ENCODE results near the gene RASGRF2. TPM values are rescaled to one million over a fixed set of nuclear protein-coding genes. Genes with fewer than 3 reads are reported as not detected.
"Not testable (repeated sequence)": the region's sequence is repeated elsewhere in the genome, so short reads cannot be mapped to it uniquely, and the experiment has no call there.

RASGRF2 gene

DNA sequence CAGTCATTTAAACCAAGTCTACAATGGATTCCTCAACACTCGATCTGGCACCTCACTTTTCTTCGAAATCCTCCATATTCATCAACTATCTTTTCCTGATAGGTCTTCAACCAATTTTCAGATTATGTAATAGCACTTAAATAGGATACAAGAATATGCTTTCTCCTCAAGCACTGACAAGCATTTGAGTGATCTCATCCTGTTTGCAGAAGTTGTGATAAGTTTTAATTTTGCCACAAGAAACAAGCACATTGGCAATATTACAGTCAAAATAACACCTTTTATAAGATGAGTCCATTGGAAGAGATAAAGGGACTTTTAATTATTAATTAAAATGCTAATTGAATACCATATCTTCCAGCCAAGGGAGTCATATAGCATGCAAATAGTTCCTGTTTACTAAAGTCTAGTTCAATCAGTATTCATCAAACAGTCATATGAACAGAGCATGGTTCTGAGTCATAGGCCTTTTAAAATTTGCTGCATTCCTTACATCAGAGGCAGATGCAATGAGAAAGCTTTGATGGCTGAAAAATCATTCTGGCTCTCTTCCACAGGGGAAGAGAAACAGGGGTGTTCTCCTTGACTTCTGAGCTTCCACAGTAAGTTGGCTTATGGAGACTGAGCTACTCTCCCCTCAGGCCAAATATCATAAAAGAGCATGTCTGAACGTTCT is 308.5 kb downstream of the RASGRF2 start:
- no peak overlapping the region for H3K18ac ChIP-seq (ENCODE audit: low read length)
- DNase-seq, result no peak
- 89% methylated on average over 2 of the region's 3 CpGs for WGBS (ENCODE audit: extremely low coverage, insufficient coverage, low lambda C conversion rate)

DNA sequence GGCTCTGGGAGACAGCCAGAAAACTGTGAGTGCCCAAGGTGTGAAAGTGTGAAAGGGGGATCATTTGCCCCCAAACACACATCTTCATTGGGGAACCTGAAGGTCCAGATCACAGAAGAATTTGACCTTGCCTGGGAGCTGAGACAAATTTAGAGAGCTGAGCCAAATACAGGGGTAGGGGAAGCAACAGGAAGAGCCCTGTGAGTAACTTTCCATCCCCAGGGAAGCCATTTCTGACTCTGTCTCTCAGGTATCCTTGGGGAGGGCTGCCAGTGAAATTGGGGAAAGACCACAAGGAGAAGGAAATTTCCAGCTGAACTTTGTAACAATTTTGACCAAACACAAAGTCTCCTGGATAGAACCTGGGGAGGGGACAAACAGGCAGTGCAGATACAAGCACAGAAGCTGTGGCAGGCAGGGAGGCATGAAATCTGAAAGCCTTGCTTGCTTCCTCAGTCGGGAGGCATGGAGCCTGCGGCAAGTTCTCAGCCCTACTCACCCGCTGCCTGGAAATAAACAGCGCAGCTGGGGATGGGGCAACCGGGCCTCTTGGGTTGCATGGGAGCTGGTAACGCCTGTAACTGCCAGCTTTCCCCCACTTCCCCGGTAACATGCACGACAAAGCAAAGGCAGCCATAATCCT is 309.7 kb downstream of the RASGRF2 start:
- Histone ChIP-seq H3K18ac (ENCODE audit: low read length) (peak overlapping the region; percentile 2), H3K36me3 (ENCODE audit: control insufficient read depth, insufficient read depth, low read length) (no peaks in the 10 kb centered on the region), H3K79me2 (ENCODE audit: control insufficient read depth, insufficient read depth, low read length) (peaks cover 9% of the 10 kb centered on the region), H2BK5ac (ENCODE audit: low read length) (peak overlapping the region; percentile 40), H3K23ac (ENCODE audit: low read length) (no peak overlapping the region), H3K4me2 (ENCODE audit: low read length) (no peak overlapping the region), H2AK5ac (ENCODE audit: low read length) (no peak overlapping the region), H4K5ac (ENCODE audit: low read length) (no peak overlapping the region), H3K56ac (ENCODE audit: low read length) (peak overlapping the region; percentile 53), H3K4ac (ENCODE audit: low read depth, low read length) (peak overlapping the region; percentile 4), H3K4me3 (ENCODE audit: low read length) (no peak overlapping the region), H2BK120ac (ENCODE audit: low read depth, low read length) (no peak overlapping the region), H4K8ac (ENCODE audit: low read depth, low read length) (no peak overlapping the region), H3K27ac (ENCODE audit: low read depth, low read length) (no peak overlapping the region), H3K9ac (ENCODE audit: low read length) (no peak overlapping the region), H3K27me3 (ENCODE audit: insufficient read depth, low read length, poor library complexity) (no peaks in the 10 kb centered on the region), H3K79me1 (ENCODE audit: low read length) (peaks cover 2% of the 10 kb centered on the region), H3K4me1 (ENCODE audit: control insufficient read depth, low read depth, low read length) (peaks cover 6% of the 10 kb centered on the region), H2BK15ac (replicated peaks; ENCODE audit: low read depth) (no peak overlapping the region)
- no CpG with 5 or more reads among the region's 8 CpGs for WGBS (ENCODE audit: extremely low coverage, insufficient coverage, low lambda C conversion rate)
- peak; percentile 30 for DNase-seq

More for the DNA sequence above, 308.5 kb downstream of the RASGRF2 start:
- Histone ChIP-seq H2BK15ac (replicated peaks; ENCODE audit: low read depth) (no peak overlapping the region), H2BK120ac (ENCODE audit: low read depth, low read length) (no peak overlapping the region), H3K27ac (ENCODE audit: low read depth, low read length) (no peak overlapping the region), H3K27me3 (ENCODE audit: insufficient read depth, low read length, poor library complexity) (no peaks in the 10 kb centered on the region), H3K23ac (ENCODE audit: low read length) (no peak overlapping the region), H3K56ac (ENCODE audit: low read length) (no peak overlapping the region), H3K4me3 (ENCODE audit: low read length) (no peak overlapping the region), H3K4ac (ENCODE audit: low read depth, low read length) (no peak overlapping the region), H4K5ac (ENCODE audit: low read length) (no peak overlapping the region), H4K8ac (ENCODE audit: low read depth, low read length) (no peak overlapping the region), H3K79me1 (ENCODE audit: low read length) (peaks cover 2% of the 10 kb centered on the region), H3K4me2 (ENCODE audit: low read length) (no peak overlapping the region), H3K36me3 (ENCODE audit: control insufficient read depth, insufficient read depth, low read length) (no peaks in the 10 kb centered on the region), H2AK5ac (ENCODE audit: low read length) (no peak overlapping the region), H3K9ac (ENCODE audit: low read length) (no peak overlapping the region), H3K79me2 (ENCODE audit: control insufficient read depth, insufficient read depth, low read length) (peaks cover 7% of the 10 kb centered on the region), H3K4me1 (ENCODE audit: control insufficient read depth, low read depth, low read length) (peaks cover 6% of the 10 kb centered on the region), H2BK5ac (ENCODE audit: low read length) (no peak overlapping the region)

DNA sequence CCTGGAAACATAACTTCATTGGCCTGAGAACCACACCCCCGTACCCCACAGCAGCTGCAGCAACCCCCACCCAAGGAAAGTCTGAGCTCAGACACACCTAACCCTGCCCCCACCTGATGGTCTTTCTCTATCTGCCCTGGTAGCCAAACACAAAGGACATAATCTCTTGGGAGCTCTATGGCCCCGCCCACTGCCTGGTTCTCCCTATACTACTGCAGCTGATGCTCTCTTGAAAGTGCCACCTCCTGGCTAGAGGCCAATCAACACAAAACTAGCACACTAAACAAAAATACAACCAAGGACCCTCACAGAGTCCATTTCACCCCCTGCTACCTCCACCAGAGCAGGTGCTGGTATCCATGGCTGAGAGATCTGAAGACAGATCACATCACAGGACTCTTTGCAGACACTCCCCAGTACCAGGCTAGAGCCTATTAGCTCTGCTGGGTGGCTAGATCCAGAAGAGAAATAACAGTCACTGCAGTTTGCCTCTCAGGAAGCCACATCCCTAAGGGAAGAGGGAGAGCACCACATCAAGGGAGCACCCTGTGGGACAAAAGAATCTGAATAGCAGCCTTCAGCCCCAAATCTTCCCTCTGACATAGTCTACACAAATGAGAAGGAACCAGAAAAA is 310.3 kb downstream of the RASGRF2 start:
- H3K4me1 ChIP-seq (ENCODE audit: control insufficient read depth, low read depth, low read length); H4K5ac ChIP-seq (ENCODE audit: low read length); H3K27ac ChIP-seq (ENCODE audit: low read depth, low read length); H3K36me3 ChIP-seq (ENCODE audit: control insufficient read depth, insufficient read depth, low read length); H3K56ac ChIP-seq (ENCODE audit: low read length); H2BK5ac ChIP-seq (ENCODE audit: low read length); H3K4ac ChIP-seq (ENCODE audit: low read depth, low read length); H3K27me3 ChIP-seq (ENCODE audit: insufficient read depth, low read length, poor library complexity); H3K4me2 ChIP-seq (ENCODE audit: low read length); H3K4me3 ChIP-seq (ENCODE audit: low read length); H2AK5ac ChIP-seq (ENCODE audit: low read length); H3K9ac ChIP-seq (ENCODE audit: low read length); H3K23ac ChIP-seq (ENCODE audit: low read length); H3K79me1 ChIP-seq (ENCODE audit: low read length); H2BK120ac ChIP-seq (ENCODE audit: low read depth, low read length); H4K8ac ChIP-seq (ENCODE audit: low read depth, low read length); H3K18ac ChIP-seq (ENCODE audit: low read length); H2BK15ac ChIP-seq (replicated peaks; ENCODE audit: low read depth): not testable (repeated sequence)
- H3K79me2 ChIP-seq (ENCODE audit: control insufficient read depth, insufficient read depth, low read length), result peaks cover 11% of the 10 kb centered on the region
- DNase-seq, result peak; percentile 72
- WGBS (ENCODE audit: extremely low coverage, insufficient coverage, low lambda C conversion rate), result no CpG with 5 or more reads among the region's 2 CpGs

Small RNA genes lying within 50 kb of the gene (small RNA-seq; reads per million reads assigned to genes)
- not detected for gene AC026436.1 (ENCODE audit: insufficient read depth)

All from mesendoderm (in vitro differentiated cells).